GM12892 (cell line): ENCODE measurements around the gene JCAD.

Source experiments
- POLR2A ChIP-seq: IDR thresholded peaks from 2 replicates; pipeline ENCODE4 v1.6.1; 2011; ENCODE audit warnings: low read depth, low read length, control low read depth
- POLR2AphosphoS5 ChIP-seq: IDR thresholded peaks from 2 replicates; pipeline ENCODE4 v1.6.1; 2011; ENCODE audit warnings: low read depth, low read length, control low read depth
- TAF1 ChIP-seq: IDR thresholded peaks from 2 replicates; pipeline ENCODE4 v1.6.1; 2011; ENCODE audit warnings: low read depth, mild to moderate bottlenecking, control low read depth, low read length, borderline replicate concordance

- TF ChIP-seq POLR2AphosphoS5 (no peak), POLR2A (no peak), TAF1 (no peak)
Observed at GRCh38 chr10:29981510-29981909, 77.9 kb downstream of the JCAD start.
